ENCODE measurements around the gene RPGRIP1L.

DNA sequence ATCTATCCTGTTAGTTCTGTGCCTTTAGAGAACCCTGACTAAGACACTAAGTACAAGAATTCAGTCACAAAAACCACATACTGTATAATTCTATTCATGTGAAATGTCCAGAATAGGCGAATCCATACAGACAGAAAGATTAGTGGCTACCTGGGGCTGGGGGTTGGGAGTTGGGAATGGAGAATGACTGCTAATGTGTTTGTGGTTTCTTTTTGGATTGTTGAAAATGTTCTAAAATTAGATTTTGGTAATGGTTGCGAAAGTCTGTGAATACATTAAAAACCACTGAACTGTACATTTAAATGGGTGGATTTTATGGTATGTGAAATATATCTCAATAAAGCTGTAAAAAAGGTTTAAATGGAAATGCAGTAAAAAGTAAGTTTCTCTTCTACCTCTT, 120.3 kb downstream of the RPGRIP1L start:
- TF ChIP-seq, protein P1, sequence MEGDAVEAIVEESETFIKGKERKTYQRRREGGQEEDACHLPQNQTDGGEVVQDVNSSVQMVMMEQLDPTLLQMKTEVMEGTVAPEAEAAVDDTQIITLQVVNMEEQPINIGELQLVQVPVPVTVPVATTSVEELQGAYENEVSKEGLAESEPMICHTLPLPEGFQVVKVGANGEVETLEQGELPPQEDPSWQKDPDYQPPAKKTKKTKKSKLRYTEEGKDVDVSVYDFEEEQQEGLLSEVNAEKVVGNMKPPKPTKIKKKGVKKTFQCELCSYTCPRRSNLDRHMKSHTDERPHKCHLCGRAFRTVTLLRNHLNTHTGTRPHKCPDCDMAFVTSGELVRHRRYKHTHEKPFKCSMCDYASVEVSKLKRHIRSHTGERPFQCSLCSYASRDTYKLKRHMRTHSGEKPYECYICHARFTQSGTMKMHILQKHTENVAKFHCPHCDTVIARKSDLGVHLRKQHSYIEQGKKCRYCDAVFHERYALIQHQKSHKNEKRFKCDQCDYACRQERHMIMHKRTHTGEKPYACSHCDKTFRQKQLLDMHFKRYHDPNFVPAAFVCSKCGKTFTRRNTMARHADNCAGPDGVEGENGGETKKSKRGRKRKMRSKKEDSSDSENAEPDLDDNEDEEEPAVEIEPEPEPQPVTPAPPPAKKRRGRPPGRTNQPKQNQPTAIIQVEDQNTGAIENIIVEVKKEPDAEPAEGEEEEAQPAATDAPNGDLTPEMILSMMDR (IDR thresholded peaks at IDR 0.05): no peak
- TF ChIP-seq POLR2A (IDR thresholded peaks at IDR 0.05): no peak
